ENCODE results near the gene CCDC141.
"Not testable (repeated sequence)": the region's sequence is repeated elsewhere in the genome, so short reads cannot be mapped to it uniquely, and the experiment has no call there.

CCDC141 gene

DNA sequence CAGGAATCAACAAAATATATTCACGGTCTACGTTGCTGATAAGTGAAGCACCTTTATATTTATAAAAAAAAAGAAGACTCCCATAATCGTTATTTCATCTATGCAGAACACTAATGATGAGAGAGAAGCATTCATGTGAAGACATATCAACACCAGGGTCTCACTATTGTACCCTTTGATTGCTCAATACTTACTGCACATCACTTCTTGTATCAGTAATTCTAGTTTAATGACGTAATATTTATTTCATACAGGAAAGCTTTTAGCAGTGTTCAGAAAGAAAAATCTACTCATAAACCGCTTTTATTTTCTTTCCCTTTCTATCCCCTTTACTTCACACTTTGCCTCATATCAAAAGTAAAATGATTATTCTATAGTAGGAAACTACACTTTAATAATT is 30.7 kb downstream of the CCDC141 start:
- TF ChIP-seq, protein P1, sequence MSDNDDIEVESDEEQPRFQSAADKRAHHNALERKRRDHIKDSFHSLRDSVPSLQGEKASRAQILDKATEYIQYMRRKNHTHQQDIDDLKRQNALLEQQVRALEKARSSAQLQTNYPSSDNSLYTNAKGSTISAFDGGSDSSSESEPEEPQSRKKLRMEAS (IDR thresholded peaks at IDR 0.05; ENCODE audit: low read depth, low read length) = no peak
- TF ChIP-seq POLR2A (IDR thresholded peaks at IDR 0.05; ENCODE audit: extremely low read depth, insufficient read length) = no peak
- no peak for TF ChIP-seq MYC (IDR thresholded peaks at IDR 0.05; ENCODE audit: low read depth, low read length)
- TF ChIP-seq, protein P2, sequence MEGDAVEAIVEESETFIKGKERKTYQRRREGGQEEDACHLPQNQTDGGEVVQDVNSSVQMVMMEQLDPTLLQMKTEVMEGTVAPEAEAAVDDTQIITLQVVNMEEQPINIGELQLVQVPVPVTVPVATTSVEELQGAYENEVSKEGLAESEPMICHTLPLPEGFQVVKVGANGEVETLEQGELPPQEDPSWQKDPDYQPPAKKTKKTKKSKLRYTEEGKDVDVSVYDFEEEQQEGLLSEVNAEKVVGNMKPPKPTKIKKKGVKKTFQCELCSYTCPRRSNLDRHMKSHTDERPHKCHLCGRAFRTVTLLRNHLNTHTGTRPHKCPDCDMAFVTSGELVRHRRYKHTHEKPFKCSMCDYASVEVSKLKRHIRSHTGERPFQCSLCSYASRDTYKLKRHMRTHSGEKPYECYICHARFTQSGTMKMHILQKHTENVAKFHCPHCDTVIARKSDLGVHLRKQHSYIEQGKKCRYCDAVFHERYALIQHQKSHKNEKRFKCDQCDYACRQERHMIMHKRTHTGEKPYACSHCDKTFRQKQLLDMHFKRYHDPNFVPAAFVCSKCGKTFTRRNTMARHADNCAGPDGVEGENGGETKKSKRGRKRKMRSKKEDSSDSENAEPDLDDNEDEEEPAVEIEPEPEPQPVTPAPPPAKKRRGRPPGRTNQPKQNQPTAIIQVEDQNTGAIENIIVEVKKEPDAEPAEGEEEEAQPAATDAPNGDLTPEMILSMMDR (IDR thresholded peaks at IDR 0.05; ENCODE audit: low read depth, low read length) = no peak
- H3K4me3 ChIP-seq (ENCODE audit: low read depth, low read length) = no peak overlapping the region
- DNase-seq (ENCODE audit: low read depth) = no peak

DNA sequence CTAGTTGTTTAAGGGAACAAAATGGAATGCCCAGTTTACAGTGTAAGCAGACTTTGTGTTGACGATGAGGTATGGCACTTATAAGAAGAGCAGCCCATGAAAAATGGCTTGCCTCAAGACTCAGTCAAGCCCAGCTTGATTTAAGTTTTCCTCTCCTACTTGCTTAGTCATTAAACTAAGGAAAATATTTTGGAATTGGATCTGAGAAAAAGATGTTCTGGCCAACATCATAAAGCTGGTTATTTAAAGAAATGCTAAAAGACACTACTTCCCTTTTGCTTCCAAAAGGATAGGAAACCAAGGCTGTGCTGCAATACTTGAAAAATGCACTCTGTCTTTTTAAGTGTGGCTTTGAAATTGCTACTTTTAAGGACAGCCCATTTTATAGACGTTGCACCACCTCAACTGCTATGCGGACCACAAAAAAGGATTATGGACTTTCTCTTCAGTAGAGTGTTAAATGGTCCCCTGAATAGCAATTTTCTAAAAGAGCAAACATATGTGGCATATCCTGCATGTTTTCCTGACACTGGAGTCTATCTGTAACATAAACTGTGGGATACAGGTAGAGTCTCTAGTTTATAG is 32.1 kb downstream of the CCDC141 start:
- TF ChIP-seq MYC (IDR thresholded peaks at IDR 0.05; ENCODE audit: low read depth, low read length) (no peak), POLR2A (IDR thresholded peaks at IDR 0.05; ENCODE audit: extremely low read depth, insufficient read length) (no peak)
- TF ChIP-seq, protein P1 (IDR thresholded peaks at IDR 0.05; ENCODE audit: low read depth, low read length) = no peak
- TF ChIP-seq, protein P2 (IDR thresholded peaks at IDR 0.05; ENCODE audit: low read depth, low read length) = no peak
- DNase-seq (ENCODE audit: low read depth) = peak; percentile 14
- no peak overlapping the region for H3K4me3 ChIP-seq (ENCODE audit: low read depth, low read length)

DNA sequence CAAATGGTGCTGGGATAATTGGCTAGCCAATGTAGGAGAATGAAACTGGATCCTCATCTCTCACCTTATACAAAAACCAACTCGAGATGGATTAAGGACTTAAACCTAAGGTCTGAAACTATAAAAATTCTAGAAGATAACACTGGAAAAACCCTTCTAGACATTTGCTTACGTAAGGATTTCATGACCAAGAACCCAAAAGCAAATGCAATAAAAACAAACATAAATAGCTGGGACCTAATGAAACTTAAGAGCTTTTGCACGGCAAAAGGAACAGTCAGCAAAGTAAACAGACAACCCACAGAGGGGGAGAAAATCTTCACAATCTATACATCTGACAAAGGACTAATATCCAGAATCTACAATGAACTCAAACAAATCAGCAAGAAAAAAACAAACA is 35.7 kb downstream of the CCDC141 start:
- DNase-seq (ENCODE audit: low read depth); H3K4me3 ChIP-seq (ENCODE audit: low read depth, low read length): not testable (repeated sequence)

DNA sequence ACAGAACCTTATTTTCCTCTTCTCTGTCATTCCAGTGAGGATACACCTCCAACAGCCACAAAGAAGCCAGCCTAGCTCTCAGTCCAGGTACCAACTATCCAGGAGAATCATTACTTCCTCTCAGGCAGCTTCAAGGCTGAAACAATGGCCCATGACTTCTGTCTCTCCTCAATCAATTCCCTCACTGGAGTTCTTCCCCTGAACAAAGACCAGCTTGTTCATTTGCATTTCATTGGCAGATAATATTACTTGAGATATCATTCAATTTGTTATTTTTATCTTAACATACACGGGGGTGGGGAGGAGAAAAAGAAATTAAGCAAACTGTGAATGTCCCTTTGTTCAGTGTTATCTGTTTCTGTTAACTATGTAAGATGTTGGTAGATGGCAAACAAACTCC is 44.0 kb downstream of the CCDC141 start:
- DNase-seq (ENCODE audit: low read depth) = no peak
- no peak overlapping the region for H3K4me3 ChIP-seq (ENCODE audit: low read depth, low read length)
- TF ChIP-seq POLR2A (IDR thresholded peaks at IDR 0.05; ENCODE audit: extremely low read depth, insufficient read length) (no peak), MYC (IDR thresholded peaks at IDR 0.05; ENCODE audit: low read depth, low read length) (no peak)
- TF ChIP-seq, protein P1 (IDR thresholded peaks at IDR 0.05; ENCODE audit: low read depth, low read length) = no peak
- TF ChIP-seq, protein P2 (IDR thresholded peaks at IDR 0.05; ENCODE audit: low read depth, low read length) = no peak

DNA sequence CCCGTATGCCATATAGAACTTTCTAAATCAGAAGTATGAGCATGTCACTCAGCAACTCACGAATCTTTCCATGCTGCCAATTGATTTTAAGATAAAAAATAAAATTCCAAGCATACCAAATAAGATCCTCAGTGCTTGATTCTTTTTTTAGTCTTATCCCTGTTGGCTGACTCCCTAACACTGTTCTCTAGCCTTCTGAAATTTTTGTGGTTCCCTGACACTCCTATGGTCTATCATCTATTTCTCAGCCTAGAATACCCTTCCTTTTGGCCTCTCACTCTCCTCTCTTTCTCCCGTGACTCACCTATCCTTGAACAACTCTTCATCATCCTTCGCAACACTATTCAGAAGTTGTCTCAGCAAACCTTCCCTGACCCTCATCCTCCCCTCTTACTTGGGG is 50.5 kb downstream of the CCDC141 start:
- H3K4me3 ChIP-seq (ENCODE audit: low read depth, low read length) = no peak overlapping the region
- TF ChIP-seq, protein P1 (IDR thresholded peaks at IDR 0.05; ENCODE audit: low read depth, low read length) = no peak
- TF ChIP-seq POLR2A (IDR thresholded peaks at IDR 0.05; ENCODE audit: extremely low read depth, insufficient read length) = no peak
- TF ChIP-seq, protein P2 (IDR thresholded peaks at IDR 0.05; ENCODE audit: low read depth, low read length) = no peak
- TF ChIP-seq MYC (IDR thresholded peaks at IDR 0.05; ENCODE audit: low read depth, low read length) = no peak
- no peak for DNase-seq (ENCODE audit: low read depth)

DNA sequence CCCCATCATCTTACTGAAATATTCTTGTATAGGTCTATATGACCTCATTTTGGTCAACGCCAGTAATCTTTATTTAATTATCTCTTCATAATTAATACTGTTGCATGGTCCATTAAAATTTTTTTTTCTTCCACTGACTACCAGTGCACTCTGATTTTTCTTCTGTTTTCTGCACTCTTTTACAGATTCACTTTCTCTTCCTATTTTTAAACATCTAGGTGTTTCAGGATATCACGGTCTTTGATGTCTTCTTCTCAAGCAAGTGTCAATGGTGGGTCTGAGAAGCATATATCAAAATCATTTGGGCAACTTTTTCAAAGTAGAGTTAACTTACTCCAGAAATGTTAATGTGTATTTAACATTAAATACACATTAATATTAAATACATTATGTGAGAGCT is 51.4 kb downstream of the CCDC141 start:
- TF ChIP-seq, protein P1 (IDR thresholded peaks at IDR 0.05; ENCODE audit: low read depth, low read length) = no peak
- TF ChIP-seq, protein P2 (IDR thresholded peaks at IDR 0.05; ENCODE audit: low read depth, low read length) = no peak
- TF ChIP-seq MYC (IDR thresholded peaks at IDR 0.05; ENCODE audit: low read depth, low read length) (no peak), POLR2A (IDR thresholded peaks at IDR 0.05; ENCODE audit: extremely low read depth, insufficient read length) (no peak)
- DNase-seq (ENCODE audit: low read depth) = no peak

More for the DNA sequence above, 51.4 kb downstream of the CCDC141 start:
- no peak overlapping the region for H3K4me3 ChIP-seq (ENCODE audit: low read depth, low read length)
